HCEC 1CT (cell line): ENCODE data around the gene SSR2.
A peak's percentile ranks its signal among the peaks of the same experiment; 100 is the strongest.
"Not testable (repeated sequence)": the region's sequence is repeated elsewhere in the genome, so short reads cannot be mapped to it uniquely, and the experiment has no call there.

Experiments
- DNase-seq: peaks from one replicate; pipeline ENCODE4 v3.0.0-alpha.2; 2017

SSR2 gene

DNA sequence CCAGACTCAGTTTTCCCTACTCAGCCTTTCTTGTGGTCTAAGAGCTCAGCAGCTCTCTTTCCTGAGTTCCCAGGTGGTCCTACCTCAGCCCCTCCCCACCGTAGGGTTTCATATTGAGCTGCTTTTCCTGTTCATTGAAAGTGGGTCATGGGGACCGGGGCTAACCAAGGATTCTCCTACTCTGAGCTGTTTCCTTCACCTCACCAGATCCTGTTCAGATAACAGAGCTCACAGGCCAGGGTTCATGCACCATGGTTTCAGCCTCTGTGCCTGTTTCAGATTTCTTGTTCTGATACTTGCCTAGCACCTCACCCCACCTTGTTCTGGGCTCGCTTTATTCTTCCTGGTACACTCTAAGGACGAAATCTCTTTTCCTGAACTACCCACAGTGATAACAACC is 24.3 kb upstream of the SSR2 start:
- DNase-seq: no peak

DNA sequence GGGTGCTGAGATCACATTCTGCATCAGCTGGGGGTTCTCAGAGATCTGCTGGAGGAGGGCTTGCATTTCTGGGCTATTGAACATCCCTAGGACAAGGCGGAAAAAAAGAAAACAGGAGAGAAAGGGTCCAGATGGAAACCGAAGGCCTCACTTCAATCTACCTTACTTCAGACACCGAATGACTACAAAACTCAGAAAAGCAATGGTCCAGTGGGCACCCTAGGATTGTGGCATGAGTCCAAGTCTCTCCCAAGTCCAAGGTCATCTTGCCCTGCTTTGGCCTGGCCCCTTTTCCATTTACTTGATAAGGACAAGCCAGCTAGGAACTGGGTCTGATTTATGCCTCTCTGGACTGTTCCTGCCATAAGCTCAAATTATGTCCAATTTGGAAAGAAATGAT is 22.1 kb upstream of the SSR2 start:
- no peak for DNase-seq

DNA sequence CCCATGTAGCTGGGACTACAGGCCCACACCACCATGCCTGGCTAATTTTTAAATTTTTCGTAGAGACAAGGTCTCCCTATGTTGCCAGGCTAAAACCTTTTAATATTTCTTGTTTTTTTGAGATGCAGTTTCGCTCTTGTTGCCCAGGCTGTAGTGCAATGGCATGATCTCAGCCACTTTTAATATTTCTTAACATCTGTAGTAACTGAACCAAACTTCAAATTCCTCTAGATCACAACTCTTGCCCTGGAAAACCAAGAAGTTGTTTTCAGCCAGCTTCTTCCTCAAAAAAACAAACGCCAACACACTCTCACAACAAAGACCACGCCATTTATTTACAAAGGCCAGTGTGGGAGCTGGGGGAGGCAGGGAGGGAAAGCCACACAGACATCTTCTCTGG is 14.2 kb upstream of the SSR2 start:
- DNase-seq: not testable (repeated sequence)

DNA sequence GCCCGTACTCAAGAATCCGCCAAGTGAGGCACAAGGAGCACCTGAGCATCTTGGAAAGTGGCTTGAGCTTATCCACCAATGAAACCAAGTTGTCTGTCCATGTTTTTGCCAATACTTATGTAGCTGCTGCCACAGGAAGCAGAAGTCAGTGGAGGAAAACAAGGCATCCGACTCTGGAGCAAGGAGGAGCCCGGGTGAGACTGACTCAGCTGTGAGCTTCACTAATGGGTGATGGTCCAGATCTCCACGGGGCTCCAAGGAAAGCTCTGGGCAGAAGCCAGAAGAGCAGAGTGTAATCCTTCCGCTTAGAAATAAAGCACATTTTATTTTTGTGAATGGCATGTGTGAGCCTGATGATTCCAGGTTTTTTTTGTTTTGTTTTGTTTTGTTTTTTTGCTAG is 12.3 kb upstream of the SSR2 start:
- no peak for DNase-seq

DNA sequence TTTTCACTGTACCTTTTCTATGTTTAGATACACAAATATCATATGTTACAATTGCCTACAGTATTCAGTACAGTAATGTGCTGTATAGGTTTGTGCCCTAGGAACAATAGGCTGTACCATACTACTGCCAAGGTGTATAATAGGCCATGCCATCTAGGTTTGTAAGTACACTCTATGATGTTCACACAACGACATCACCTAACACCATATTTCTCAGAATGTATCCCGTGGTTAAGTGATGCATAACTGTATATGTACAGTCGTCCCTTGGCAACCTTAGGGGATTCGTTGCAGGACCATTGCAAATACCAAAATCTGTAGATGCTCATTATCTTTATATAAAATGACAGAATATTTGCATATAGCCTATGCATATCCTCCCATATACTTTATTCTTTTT is 5.8 kb upstream of the SSR2 start:
- DNase-seq: no peak

DNA sequence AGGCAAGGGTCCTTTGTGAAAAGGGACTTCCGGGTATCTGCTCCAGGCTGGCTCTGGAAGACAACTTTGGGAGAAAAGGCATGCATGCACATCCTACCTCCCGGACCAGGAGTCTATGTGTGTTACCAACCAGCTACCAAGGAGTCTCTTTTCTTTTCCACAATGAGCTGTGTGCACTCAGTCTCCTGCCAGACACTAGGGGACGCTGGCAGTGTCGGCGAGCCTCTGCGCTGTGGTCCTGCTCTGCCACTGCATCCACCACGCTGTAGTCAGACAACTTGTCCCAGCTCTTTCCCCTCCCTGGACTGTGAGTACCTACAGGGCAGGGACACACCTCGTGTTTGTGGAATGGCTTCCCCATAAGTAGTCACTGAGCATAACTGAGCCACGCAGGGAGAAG is 5.1 kb upstream of the SSR2 start:
- peak; percentile 31 for DNase-seq

DNA sequence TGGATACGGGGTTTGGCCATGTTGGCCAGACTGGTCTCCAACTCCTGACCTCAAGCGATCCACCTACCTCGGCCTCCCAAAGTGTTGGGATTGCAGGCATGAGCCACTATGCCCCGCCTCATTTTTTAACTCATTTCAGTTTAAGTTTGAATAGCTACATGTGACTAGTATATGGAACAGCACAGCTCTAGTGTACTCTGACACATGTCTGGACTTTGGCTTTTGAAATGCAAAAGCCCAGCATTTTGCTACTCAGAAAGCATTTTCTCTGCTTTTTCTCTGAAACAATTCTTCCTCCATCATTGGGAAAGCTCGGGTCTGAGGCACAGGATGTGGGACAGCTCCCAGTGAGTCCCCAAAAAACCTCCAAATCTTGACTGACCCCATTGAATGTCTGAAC is 4.0 kb upstream of the SSR2 start:
- no peak for DNase-seq

DNA sequence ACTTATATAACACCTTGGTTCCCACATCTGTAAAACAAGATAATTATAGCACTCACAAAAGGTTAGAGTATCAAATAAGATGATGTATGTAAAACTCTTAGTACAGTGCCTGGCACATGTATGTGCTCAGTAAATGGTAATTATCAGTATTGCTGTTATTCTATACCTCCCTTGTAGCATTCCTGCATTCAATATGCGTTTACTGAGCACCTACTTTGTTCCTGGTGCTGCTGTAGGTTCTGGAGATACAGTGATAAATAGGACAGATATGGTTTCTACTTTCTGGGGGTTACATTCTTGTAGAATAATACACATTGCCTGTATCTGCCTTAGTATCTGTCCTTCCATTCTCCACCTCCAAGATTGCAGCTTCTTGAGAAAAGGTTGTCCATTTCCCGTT is 1.2 kb upstream of the SSR2 start:
- DNase-seq: no peak

DNA sequence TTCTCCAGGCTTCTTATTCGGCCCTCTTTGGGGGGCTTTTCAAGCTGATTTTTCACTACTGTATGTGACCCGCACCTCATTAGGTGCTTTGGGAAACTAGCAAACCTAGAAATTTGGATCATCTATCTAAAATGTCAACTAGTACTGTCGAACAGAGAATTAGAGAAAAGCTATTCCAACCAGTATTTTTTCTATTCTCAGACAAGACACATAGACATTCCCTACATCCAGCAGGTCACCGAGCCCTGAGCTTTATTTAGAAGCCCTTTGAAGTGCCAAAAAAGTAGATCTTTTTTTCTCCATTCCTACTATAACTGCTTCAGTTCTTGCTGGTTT is 310 bp upstream of the SSR2 start:
- DNase-seq: no peak

DNA sequence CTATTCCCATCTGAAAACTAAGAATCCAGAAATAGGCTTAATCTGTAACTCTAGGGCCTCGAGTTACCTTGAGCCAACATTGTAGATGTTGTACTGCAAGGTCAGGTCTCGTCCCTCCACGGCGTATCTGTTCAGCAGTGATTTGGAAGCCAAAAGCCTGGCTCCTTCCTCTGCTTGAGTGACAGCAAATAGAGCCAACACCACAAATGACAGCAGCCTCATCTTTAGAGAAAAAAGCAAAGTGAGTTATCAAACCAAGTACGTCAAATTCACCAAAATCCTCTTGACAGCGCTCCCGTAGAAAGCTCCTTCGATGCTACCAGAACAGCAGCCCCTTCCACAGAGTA is 832 bp downstream of the SSR2 start:
- no peak for DNase-seq

DNA sequence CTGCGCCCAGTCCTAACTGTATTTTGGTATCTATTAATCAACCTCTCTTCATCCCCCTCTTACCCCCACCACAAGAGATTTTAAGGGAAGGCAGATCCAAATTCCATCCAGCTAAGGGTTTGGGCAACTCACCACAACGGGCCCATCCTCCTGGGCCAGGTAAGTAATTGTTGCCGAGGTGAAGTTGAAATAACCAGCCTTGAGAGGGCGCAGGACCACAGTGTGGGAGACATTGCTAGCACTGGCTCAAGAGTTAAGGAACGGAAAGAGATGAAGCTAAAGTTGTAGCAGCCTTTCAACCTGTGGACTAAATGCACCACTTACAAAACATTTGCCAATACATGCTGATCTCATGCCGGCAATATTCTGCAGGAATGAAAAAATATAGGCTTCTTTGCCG is 5.9 kb downstream of the SSR2 start:
- DNase-seq: no peak

DNA sequence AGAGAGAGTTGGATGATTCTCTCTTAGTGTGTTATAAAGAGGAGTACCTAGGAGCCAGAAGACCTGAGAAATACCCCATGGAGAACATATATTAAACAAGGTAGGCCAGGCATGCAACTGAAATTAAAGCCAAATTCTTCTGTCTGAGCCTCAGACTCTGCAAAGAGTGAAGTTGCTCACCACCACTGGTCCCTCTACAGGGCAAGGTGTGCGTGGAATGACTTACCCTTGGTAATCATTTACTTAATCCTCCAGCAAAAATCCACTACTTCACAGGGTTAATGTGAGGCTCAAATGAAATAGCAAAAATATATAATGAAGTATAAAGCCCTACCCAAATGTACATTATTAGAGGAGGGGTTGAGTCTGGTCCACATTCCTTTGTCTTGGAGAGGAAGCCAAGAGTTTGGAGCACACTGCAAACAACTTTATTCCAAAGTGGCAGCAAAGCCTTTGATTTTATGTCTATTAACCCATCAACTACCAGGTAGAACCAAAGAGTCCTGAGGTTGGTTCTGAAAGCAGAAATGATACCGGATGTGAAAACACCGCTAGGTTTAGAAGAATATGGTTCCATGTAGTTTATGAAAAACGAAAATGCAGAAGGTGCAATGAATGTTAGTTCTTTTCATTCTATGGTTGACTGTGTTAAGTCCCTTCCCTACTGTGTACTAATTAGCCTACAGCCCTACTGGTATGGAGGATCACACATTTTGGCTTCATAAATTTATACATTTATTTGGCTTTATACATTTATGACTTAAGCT is 8.5 kb downstream of the SSR2 start:
- no peak for DNase-seq

DNA sequence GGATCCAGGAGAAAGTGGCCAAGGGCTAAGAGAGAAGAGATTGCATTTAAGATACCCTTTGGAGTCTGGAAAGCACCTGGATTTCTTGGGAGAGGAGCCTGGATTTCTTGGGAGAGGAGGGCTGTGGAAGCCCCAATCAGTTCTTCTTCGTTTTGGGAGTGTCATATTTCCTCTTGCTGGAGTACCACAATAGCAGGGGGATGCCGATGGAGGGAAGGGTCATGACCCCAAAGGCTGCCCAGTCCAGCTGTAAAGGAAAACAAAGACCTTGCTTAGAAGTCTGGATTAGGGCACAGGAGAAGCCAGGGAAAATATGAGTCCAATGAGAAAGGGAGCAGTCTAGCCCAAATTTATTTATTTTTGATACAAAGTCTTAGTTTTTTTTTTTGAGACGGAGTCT is 11.3 kb downstream of the SSR2 start:
- no peak for DNase-seq

DNA sequence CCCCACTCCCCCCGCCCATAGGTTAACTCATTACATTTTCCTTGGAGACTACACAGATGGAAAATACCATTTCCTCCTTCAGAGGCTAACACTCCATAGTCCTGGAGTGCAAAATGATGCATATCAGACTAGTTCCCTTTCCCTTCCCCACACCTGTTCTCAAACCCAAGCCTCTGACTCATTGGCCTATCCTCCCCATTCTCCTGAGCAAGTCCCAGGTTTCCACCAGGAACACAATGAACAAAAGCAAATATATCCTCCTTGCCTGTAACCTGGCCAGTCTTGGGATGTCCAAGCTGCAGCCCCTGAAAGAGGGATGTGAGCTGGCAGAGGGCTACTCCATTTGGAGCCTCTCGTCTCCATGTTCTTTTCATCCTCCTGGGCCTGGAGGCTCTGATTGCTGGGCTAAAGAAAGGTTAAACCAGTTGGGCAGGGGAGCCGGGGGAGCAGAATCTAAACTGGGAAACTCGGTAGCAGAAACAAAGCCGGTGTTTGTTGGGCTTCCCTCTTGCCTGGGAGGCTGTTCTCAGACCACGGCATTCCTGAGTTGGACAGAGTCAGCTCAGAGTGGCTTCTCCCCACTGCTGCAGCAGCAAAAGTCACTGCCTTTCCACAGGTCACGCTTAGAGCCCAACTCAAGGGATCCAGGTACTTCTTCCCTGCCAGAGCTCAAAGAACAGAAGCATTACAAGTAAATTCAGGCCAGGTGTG is 13.9 kb downstream of the SSR2 start:
- DNase-seq: no peak

DNA sequence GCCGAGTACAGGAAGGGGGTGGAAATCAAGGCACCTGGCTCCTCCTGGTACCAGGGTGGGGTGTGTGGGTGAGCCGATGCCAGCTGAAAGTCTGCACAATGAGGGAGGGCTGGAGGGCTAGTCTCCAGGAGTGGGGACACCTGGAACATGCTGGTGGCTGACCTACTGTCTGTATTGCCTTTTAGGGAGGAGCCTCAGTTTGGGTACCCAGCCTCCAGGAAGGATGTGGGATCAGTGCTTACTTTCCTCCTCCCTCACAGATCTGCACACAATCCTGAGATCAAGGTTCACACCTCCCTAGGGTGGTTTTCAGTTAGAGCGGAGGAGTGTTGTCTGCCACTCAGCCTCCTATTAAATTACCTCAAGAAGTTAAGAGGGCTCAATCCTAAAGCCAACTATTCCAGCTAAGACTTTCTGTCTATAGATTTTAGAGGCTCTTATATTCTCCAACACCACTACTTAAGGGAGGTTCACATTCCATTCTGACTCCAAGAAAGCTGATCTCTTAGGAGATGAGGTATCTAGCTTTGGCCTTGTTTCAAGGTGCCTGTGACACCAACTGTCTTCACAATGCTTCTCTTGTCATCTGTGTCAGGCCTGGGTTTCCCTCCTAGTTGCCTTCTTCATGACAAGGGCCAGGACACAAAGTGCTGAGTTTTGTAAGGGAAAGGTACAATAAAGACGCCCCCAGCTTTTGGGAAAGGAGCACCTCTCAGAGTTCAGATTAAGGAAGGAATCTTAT is 15.7 kb downstream of the SSR2 start:
- no peak for DNase-seq

DNA sequence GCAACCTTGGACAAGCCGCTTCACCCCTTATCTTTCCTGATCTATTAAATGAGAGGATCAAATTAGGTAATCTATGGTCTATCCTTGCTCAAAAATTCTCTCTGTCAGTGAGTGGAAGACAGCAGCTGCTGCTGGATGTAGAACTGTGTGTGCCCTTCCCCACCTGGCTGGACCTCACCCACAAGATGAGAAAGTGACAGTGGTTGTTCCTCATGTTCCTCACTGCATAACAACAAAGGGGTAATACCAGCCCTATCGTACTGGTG is 16.9 kb downstream of the SSR2 start:
- DNase-seq: no peak

DNA sequence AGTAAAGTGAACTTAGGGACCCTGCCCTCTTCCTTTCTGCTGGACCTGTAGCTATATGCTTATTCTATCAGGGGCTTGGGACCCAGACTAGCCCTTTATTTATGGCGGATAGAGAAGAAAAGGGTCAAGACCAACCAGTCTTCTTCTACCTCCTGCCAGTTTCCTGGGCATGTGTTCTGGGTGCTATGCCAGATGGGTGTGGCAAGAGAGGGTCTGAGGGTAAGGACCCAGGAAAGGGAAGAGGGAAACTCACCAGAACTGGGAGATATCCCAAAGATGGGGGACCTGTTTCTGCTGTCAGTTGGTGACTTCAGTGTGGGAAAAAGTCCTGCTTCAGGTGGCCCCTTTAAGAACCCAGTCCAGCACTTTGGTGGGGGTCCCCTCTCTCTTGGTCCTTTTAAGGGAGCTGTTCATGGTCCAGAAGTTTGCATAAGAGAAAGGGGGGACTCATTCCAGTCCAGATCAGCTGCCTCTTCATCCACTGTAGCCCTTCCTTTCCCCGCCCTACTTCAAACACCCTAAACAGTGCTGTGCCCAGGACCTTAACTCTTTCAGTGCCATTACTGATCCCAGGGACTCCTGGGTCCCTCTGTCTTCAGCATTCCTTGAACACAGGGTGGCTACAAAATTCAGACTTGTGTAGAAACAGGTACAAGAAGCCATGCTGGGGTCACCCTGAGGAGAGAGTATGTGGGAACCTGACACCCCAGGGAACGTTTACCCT is 18.4 kb downstream of the SSR2 start:
- DNase-seq: no peak

DNA sequence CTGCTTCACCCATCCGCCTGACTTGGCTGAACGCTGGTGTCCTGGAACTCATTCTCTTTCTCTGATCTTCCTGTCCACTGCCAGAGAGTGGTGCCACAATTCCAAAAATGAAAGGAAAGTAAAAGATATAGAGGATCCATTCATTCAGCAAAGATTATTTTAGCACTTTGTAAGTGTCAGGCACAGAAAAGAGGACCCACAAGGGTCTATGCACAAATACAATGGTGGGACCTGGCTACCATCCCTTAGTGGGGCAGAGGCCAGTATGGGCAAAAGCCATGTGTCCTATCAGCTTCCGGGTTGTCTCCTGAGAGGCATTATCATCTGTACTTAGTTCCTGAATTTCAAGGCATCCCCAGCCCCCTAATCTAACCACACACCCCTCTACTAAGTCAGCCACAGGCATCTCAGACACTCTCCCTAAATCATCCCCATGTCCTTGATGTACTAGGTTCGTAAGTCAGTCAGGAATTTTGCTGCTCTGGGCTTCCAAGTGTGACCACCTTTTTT is 19.0 kb downstream of the SSR2 start:
- no peak for DNase-seq

DNA sequence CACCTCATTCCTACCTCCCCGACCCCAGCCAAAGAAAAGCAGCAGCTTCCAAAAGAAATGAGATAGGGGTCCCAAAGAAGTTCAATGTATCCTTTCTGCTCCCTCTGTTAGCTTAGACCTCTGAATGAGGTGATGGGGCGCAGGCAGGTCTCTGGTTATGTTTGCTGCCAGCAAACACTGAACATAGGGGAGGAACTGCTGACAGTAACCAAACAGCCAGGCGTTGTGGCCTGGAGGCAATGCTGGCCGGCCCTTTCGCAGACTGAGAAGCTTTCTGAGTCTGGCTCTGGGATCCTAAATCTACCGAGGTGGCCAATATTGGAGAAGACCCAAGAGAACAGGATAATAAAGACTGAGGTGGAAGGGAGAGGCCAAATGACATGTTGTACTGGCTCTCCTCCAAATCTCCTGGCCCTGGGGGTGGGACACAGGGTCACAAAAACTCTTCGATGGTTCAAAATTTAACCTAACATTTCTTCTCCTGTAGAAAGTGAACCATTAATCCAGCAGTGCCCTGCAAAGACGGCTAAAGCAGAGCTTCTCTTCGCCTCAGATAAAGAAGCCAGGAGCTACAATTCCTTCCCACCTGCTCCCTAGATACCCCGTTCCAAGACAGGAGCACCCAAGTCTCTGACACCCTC is 19.6 kb downstream of the SSR2 start:
- DNase-seq: no peak

DNA sequence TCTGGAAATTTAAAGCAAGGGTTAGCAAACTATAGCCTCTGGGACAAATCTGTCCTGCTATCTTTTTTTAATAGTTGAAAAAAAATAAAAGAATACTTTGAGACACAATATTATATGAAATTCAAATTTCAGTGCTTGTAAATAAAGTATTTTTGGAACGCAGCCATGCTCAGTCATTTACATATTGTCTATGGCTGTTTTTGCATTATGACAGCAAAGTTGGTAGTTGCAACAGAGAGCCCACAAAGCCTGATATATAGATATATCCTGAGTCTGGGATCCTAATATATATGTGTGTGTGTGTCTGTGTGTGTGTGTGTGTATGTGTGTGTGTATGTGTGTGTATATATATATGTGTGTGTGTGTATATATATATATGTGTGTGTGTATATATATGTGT is 20.8 kb downstream of the SSR2 start:
- no peak for DNase-seq

DNA sequence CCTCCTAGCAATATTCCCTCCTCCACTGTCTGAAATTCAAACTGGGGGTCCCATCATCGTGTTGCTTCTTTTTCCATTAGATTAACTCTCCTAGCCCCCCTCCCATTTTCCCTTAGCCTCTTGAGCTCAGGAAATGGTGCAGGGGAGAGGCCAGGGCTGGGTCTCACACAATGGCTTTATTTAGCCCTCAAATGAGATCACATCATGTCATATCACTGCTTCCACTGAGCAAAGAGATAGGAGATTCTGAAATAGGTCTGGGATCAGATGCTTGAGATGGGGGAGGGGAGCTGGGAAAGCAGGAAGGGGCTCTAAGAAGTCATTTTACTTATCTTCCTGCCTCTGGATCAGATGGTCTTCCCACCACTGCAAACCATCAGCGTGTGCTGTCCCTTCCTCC is 24.6 kb downstream of the SSR2 start:
- no peak for DNase-seq

DNA sequence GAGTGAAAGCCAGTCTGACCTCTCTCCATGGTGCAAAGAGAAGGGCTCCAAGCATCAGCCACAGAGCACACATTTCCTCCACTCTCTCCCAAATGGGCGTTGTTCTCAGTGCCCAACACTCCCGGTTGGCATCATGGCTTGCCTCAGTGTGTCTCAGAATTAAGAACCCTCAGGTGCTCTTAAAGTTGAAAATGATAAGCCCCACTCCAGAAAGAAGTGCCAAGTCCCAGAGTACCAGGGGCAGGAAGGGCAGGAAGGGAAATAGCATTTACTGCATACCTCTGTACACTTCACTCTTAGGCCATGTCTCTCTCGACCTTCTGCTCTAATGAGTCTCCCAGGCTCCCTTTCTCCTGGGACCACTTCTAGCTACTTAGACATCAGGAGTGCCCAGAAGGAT is 27.2 kb downstream of the SSR2 start:
- DNase-seq: no peak

DNA sequence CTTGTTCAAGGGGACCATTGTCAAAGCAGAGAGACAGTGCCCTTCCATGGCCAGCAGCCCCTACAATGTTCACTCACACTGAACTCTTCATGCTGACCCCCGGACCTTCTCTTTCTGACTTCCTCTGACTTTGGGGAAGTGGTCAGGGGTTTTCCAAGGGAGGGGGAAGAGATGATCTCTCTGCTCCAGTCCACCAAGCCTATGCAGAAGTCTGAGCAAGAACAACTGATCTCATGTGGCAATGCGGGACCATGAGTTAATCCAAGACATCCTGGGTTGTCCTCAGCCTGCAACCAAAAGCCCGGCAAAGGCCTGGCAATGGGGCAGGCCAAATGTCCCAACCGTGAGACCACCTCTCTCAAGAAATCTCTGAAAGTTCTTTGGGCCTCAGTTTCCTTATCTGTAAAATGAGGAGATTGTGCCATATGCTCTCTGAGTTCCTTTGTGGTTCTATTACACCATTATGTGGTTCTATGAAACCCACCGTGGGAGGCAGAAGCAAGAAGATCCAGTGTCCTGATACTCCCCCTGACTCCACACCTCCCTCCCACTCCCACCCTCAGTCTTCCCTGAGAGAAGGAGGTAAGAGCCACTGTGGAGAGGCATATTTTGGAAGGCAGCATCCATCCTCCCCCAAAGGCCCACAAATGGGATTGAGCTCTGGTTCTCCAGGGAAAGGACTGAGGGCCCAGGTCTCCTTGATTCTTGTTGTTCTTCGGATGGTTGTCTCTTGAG is 30.6 kb downstream of the SSR2 start:
- DNase-seq: no peak
